Measurements from ENCODE around the gene MYCBPAP. TPM values are rescaled to one million over a fixed set of nuclear protein-coding genes. Genes with fewer than 3 reads are reported as not detected.

The MYCBPAP gene
- total RNA-seq, 6 experiments from 2014 or later = 0.51 TPM; not detected in 5

DNA sequence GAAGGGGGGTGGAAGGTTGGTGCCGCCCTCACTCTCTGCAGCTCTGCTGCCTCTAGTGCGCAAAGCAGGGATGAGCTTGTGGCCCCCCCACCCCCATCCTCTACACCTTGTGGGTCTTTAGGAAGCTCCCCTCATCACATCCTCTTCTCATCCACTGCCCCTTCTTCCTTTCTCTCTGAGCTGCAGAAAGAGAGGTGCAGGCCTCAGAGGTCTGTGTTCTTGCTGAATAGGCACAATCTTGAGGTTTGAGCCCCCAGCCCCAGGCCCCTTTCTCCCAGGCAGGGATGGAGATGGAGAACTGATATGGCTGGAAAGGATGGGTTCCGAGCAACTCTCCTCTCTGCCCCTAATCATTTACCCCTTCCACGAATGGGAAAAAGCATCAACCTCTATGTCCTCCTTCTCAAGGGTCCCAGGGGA, 54.9 kb downstream of the MYCBPAP start:
- Histone ChIP-seq H3K9me3 (no peaks in the 10 kb centered on the region), H3K36me3 (no peaks in the 10 kb centered on the region), H3K4me1 (peaks cover 0 to 22% (median 6%) of the 10 kb centered on the region in 4 donors), H3K27me3 (peaks cover 4 to 29% of the 10 kb centered on the region in 2 donors), H3K27ac (no peak overlapping the region), H3K4me3 (no peak overlapping the region)
- DNase-seq (no peak), ATAC-seq (no peak)
- 65% methylated on average over 2 of the region's 4 CpGs for WGBS (ENCODE audit: insufficient coverage, low coverage, low lambda C conversion rate, missing lambda C conversion rate)
- intact Hi-C loops (cut with DNase I) = no loop called here
- TF ChIP-seq, protein P1, sequence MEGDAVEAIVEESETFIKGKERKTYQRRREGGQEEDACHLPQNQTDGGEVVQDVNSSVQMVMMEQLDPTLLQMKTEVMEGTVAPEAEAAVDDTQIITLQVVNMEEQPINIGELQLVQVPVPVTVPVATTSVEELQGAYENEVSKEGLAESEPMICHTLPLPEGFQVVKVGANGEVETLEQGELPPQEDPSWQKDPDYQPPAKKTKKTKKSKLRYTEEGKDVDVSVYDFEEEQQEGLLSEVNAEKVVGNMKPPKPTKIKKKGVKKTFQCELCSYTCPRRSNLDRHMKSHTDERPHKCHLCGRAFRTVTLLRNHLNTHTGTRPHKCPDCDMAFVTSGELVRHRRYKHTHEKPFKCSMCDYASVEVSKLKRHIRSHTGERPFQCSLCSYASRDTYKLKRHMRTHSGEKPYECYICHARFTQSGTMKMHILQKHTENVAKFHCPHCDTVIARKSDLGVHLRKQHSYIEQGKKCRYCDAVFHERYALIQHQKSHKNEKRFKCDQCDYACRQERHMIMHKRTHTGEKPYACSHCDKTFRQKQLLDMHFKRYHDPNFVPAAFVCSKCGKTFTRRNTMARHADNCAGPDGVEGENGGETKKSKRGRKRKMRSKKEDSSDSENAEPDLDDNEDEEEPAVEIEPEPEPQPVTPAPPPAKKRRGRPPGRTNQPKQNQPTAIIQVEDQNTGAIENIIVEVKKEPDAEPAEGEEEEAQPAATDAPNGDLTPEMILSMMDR (IDR thresholded peaks at IDR 0.05) = no peak
- no peak for TF ChIP-seq POLR2A (IDR thresholded peaks at IDR 0.05)

GRCh38 chr17:50564916-50565315, 56.7 kb downstream of the MYCBPAP start:
- Histone ChIP-seq H3K36me3 (no peaks in the 10 kb centered on the region), H3K27me3 (peaks cover 4 to 18% of the 10 kb centered on the region in 2 donors), H3K9me3 (no peaks in the 10 kb centered on the region), H3K27ac (no peak overlapping the region), H3K4me3 (no peak overlapping the region), H3K4me1 (peaks cover 0 to 16% (median 3%) of the 10 kb centered on the region in 4 donors)
- intact Hi-C loops (cut with DNase I) = loop anchor here in 1 of 2 donors (5.0 kb wide), 1 partner anchor 52 kb away; no protein-coding TSS in a partner anchor
- no peak for ATAC-seq
- DNase-seq = no peak
- 24% methylated on average over 18 of the region's 19 CpGs for WGBS (ENCODE audit: insufficient coverage, low coverage, low lambda C conversion rate, missing lambda C conversion rate)
- TF ChIP-seq POLR2A (IDR thresholded peaks at IDR 0.05) = no peak
- TF ChIP-seq, protein P1 (IDR thresholded peaks at IDR 0.05) = no peak

GRCh38 chr17:50565402-50566350, 57.4 kb downstream of the MYCBPAP start:
- Histone ChIP-seq H3K4me1 (peaks cover 0 to 9% (median 0%) of the 10 kb centered on the region in 4 donors), H3K4me3 (no peak overlapping the region), H3K27ac (no peak overlapping the region), H3K36me3 (no peaks in the 10 kb centered on the region), H3K27me3 (peaks cover 4 to 14% of the 10 kb centered on the region in 2 donors), H3K9me3 (no peaks in the 10 kb centered on the region)
- intact Hi-C loops (cut with DNase I) = loop anchor here in 1 of 2 donors (5.0 kb wide), 1 partner anchor 52 kb away; no protein-coding TSS in a partner anchor
- TF ChIP-seq, protein P1 (IDR thresholded peaks at IDR 0.05) = no peak
- no peak for TF ChIP-seq POLR2A (IDR thresholded peaks at IDR 0.05)
- DNase-seq = no peak
- no peak for ATAC-seq
- 18% methylated on average over 7 of the region's 10 CpGs for WGBS (ENCODE audit: insufficient coverage, low coverage, low lambda C conversion rate, missing lambda C conversion rate)

- no peak for ATAC-seq
- DNase-seq = no peak
- Histone ChIP-seq H3K36me3 (no peaks in the 10 kb centered on the region), H3K27me3 (peaks cover 0 to 5% of the 10 kb centered on the region in 2 donors), H3K4me3 (no peak overlapping the region), H3K9me3 (no peaks in the 10 kb centered on the region), H3K4me1 (no peaks in the 10 kb centered on the region), H3K27ac (no peak overlapping the region)
- no peak for TF ChIP-seq POLR2A (IDR thresholded peaks at IDR 0.05)
- WGBS (ENCODE audit: insufficient coverage, low coverage, low lambda C conversion rate, missing lambda C conversion rate) = 0% methylated on average over 1 of the region's 2 CpGs
- intact Hi-C loops (cut with DNase I) = loop anchor here in 1 of 2 donors (5.0 kb wide), 1 partner anchor 50 kb away; no protein-coding TSS in a partner anchor
Observed at GRCh38 chr17:50566886-50567285, 58.6 kb downstream of the MYCBPAP start.

DNA sequence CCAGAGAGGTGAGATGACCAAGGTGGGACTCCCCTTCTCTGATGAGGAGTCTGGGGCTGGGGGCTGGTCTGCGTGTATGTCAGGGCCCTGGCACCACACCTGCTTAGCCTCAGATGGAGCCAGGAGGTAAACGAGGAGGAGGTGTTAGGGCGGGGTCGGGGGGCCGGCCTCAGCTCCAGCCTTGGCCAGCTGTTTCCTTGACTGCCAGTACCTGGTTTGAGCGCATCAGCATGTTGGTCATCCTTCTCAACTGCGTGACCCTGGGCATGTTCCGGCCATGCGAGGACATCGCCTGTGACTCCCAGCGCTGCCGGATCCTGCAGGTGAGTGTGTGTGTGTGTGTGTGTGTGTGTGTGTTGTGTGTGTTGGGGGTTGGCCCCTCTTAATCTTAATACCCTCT, 60.4 kb downstream of the MYCBPAP start:
- H3K4me3 ChIP-seq = no peak overlapping the region
- no peaks in the 10 kb centered on the region for H3K27me3 ChIP-seq
- ATAC-seq (no peak), DNase-seq (no peak)
- no peak overlapping the region for H3K27ac ChIP-seq
- WGBS (ENCODE audit: insufficient coverage, low coverage, low lambda C conversion rate, missing lambda C conversion rate) = 67% methylated on average over 1 of the region's 12 CpGs
- no peak for TF ChIP-seq POLR2A (IDR thresholded peaks at IDR 0.05)
- TF ChIP-seq, protein P1 (IDR thresholded peaks at IDR 0.05) = no peak
- H3K9me3 ChIP-seq = no peaks in the 10 kb centered on the region
- no peaks in the 10 kb centered on the region for H3K4me1 ChIP-seq
- no peaks in the 10 kb centered on the region for H3K36me3 ChIP-seq
- intact Hi-C loops (cut with DNase I) = loop anchor here in 1 of 2 donors (5.0 kb wide), 1 partner anchor 49 kb away; no protein-coding TSS in a partner anchor

Measured in right lobe of liver (tissue), 6 donors.